ENCODE data around the gene GRSF1.
"Not testable (repeated sequence)": the region's sequence is repeated elsewhere in the genome, so short reads cannot be mapped to it uniquely, and the experiment has no call there.

The GRSF1 gene

DNA sequence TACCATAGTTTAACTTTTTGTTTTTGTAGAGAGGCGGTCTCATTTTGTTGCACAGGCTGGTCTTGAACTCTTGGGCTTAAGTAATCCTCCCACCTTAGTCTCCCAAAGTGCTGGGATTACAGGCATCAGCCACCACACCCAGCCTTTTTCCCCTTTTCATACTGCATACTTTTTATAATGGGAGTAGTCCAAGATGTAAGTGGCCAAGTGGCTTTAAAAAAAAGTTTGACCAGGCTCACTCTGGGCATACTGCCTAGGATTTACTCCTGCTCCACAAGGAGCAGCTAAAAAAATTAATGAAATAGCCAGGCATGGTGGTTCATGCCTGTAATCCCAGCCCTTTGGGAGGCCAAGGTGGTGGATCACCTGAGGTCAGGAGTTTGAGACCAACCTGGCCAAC lies 6.0 kb downstream of the GRSF1 start:
- DNase-seq (ENCODE audit: low spot score) = no peak

GRCh38 chr4:70831293-70831692 lies 8.4 kb downstream of the GRSF1 start:
- DNase-seq (ENCODE audit: low spot score) = no peak

DNA sequence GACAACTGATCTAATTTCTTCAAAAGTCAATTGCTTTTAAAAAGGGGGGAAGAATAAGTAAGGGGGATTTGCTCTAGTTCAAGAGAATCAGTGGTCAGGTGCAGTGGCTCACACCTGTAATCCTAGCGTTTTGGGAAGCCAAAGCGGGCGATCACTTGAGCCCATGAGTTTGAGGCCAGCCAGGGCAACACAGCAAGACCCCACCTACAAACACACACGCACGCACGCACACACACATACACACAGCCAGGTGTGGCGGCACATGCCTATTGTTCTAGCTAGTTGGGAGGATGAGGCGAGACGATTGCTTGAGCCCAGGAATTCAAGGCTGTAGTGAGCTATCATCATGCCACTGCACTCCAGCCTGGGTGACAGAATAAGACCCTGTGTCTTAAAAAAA lies 9.6 kb downstream of the GRSF1 start:
- DNase-seq (ENCODE audit: low spot score) = no peak

- no peak for DNase-seq (ENCODE audit: low spot score)
Measured at GRCh38 chr4:70829492-70829891, 10.2 kb downstream of the GRSF1 start.

- no peak for DNase-seq (ENCODE audit: low spot score)
Measured at GRCh38 chr4:70829015-70829414, 10.7 kb downstream of the GRSF1 start.

DNA sequence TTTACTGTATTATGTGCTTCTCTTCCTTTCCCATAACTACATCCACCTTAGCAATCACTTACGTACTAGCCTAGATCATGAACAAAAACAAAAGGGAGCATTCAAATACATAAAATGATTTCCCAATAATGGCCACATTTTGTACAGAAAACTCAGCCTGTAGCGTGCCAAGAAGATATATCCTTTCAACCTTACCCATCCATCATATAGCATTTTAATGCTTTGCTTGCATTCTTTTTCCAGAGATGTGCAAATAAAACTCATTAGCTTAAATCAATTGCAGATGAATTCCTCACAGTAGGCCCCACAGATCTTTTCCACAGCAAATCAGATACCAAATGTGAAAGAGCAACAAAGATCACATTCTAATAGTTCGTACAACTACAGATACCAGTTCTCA lies 20.8 kb downstream of the GRSF1 start:
- DNase-seq (ENCODE audit: low spot score) = no peak

DNA sequence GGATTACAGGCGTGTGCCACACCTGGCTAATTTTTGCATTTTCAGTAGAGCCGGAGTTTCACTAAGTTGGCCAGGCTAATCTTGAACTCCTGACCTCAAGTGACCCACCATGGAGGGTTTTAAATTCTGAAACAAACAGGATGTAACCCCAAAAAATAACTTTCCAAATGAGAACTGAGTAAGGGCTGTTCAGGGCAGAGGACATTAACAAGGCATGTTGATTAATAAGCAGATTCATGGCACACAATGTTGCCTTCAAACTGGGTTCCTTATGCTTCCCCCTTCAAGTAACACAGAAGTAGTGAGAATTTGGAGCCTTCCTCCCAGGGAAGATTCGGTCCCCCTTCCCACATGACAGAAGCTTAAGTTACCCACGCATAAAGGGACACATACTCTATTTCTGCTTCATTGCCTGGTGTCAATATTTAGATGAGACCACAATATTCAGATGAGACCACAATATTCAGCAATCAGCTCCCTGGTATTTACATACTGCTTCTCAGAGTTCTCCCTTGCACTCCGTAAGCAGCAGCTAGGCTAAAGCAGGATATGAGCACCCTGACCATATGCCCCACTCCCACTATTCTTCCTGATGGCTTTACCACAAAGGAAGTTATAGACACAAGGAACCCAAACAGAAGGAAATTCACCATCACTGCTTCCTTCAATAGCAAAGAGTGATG lies 21.4 kb downstream of the GRSF1 start:
- no peak for DNase-seq (ENCODE audit: low spot score)

DNA sequence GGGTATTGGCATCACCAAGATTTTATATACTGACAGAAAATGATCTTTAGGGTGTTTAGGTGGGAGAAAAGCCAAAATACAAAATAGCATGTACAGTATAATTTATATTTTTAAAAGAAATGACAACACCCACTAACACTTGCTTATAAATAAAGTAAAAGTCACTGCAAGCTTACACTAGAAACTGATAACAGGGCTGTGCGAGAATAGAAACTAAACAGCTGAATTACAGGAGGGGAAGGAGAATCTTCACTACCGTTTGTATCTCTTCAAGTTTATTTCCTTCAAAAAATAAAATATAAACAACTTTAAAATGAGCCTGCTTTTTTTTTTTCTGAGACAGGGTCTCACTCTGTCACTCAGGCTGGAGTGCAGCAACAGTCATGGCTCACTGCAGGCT lies 22.8 kb downstream of the GRSF1 start:
- no peak for DNase-seq (ENCODE audit: low spot score)

- DNase-seq (ENCODE audit: low spot score) = no peak
Measured at GRCh38 chr4:70815370-70815769, 24.3 kb downstream of the GRSF1 start.

DNA sequence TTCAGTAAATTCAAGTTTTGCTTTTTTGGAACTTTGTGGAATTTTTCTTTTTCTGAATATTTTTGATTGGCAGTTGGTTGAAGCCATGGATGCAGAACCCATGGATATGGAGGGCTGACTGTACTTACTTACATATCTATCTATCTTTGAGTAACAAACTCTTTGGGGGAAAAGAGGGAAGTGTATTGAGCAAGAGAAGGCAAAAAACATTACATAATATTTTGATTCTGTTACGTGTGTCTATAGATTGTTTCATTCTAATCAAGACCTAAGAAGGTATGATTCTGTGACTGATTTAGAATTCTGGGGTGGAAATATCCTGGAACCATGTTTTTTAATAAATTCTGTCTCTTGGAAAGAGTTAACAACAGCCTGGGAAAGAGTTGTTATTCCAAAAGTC lies 31.5 kb downstream of the GRSF1 start:
- DNase-seq (ENCODE audit: low spot score) = no peak

DNA sequence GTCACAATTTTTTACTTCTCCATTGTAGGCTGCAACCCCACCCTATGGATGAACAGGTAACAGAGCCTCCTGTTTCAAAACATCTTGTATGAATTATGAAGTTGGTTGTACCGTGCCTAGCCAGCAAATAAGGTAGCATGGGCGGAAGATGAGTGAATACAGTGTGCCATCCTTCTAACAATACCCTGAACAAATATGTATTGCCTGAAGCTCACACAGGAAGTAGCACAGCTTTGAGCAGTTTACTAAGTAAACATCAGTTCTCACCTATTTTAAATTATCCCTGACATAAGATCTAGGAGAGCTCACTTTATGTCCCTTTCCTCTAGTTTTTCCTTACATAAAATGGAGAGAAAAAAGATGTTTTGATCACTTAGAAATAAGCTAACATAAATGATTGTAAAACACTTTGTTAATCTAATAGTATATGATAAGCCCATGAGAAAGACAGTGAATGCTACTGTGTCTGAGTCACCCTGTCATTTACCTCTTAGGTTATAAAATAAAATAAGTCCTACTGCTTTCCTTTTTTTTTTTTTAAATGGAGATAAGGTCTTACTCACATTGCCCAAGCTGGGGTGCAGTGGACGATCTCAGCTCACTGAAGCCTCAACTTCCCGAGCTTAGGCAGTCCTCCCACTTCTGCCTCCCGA lies 36.6 kb downstream of the GRSF1 start:
- no peak for DNase-seq (ENCODE audit: low spot score)

DNA sequence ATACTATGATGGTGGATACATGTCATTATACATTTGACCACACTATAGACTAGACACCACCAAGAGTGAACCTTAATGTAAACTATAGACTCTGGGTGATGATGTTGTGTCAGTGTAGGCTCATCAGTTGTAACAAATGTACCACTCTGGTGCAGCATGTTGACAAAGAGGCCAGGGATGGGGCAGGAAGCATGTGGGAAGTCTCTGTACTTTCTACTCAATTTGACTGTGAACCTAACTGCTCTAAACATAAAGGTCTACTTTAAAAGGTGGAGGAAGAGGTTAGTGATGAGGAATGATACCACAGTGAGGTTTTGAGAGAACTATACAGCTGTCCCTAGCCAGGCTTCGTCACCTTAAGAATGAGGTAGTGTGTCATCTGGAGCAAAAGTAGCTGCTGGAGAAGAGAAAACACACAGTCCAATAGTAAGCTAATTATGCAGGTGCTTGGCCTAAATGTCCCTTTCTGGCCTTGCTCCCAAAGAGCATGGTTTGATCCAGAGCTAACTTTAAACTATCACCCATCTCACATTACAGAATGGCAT lies 38.4 kb downstream of the GRSF1 start:
- DNase-seq (ENCODE audit: low spot score) = no peak

DNA sequence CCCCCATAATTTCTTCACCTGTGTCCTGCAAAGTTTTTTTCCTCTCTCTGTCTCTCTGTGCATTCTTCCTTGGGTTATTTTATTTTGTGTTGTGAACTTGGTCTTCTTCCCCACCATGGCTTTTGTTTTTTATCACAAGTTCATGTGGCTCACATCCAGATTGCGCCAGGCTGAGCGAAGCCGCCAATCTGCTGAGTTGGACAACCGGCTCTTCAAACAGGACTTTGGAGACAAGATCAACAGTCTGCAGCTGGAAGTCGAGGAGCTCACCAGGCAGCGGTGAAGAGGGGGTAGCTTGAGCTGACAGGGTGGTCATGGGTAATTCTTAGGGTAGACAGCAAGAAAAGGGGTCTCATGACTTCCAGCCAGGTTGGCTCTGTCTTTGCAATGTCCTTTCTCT lies 46.1 kb downstream of the GRSF1 start:
- DNase-seq (ENCODE audit: low spot score) = no peak

DNA sequence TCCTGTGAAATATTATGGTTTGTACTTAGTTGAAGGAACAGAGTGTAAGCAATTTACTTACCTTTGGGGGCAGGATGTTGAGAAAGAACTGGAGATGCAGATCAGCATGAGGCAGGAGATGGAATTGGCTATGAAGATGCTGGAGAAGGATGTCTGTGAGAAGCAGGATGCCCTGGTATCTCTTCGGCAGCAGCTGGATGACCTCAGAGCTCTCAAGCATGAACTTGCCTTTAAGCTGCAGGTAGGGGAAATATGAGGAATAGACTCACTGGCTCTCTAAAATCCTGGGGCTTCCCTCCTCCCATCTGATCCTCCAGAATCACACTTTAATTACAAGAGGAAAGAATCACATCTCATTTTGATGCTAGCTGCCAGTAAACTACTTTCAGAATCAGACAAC lies 51.0 kb downstream of the GRSF1 start:
- DNase-seq (ENCODE audit: low spot score) = no peak

DNA sequence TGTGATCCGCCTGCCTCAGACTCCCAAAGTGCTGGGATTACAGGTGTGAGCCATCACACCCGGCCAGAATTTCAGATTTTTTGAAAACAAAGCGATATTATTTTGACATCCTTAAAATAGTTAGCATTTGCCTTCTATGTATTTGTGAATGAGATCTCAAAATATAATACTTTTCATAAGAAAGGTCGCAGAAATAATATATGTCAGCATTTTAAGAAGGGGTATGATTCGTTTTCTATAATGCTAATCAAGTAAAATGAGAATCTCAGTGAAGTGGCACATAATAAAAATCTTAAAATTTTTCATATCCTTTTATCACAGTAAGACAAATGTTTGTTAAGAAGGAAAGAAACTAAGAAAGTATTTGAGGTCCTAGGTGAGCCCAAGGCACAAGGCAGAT lies 52.2 kb downstream of the GRSF1 start:
- no peak for DNase-seq (ENCODE audit: low spot score)

- no peak for DNase-seq (ENCODE audit: low spot score)
Measured at GRCh38 chr4:70783096-70783495, 56.6 kb downstream of the GRSF1 start.

GRCh38 chr4:70778888-70779422 lies 60.7 kb downstream of the GRSF1 start:
- no peak for DNase-seq (ENCODE audit: low spot score)

DNA sequence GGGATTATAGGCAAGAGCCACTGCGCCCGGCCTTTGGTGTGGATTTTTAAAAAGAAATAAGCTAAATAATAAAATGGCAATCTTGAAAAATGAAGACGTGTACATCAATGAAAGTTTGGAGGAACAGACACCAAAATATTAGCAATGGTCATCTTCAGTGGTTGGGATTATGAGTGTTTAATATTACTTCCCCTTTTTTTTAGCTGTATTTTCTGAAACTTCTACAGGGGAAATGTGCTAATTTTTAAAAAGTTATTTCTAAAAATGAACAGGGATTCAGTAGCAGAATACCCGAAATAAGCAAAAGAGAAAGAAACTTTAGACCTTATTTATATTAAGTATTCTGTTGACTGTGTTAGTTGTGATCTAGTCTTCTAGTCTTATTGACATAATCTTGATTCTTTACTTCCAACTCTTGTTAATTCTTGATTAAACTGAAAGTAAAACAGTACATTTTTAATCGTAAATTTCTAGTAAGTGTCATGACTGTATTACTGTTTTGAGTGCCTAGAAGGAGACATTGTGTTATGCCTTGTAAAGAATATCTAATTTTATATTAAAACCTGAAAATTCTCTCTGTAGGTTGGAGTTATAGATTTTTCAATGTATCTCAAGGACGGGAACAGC lies 66.6 kb downstream of the GRSF1 start:
- DNase-seq (ENCODE audit: low spot score) = no peak

- not testable (repeated sequence) for DNase-seq (ENCODE audit: low spot score)
Measured at GRCh38 chr4:70769396-70769795, 70.3 kb downstream of the GRSF1 start.

DNA sequence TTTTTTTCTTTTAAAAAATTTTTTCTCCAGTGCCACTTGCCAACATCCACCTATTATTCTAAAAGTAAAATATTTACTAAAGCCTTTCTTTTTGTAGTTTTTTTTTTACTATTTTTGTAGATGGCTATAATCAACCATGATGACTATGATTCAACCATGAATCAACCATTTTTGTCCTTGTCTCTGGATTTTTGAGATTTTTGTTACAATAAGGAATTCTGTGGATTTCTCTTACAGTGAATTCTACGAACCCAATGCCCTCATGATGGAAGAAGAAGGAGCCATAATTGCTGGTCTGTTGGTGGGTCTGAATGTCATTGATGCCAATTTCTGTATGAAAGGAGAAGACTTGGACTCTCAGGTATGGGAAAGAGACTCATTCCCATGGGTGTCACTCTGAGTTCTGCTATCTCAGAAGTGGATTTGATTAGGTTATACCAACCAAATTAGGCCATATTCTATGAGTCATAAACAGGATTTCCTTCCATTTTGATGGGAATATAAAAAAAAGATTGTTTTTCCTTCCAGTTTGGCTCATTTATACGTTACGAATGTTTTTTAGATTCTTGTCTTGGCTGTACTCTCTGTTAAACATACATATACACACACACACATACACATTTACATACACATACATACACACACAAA lies 71.3 kb downstream of the GRSF1 start:
- DNase-seq (ENCODE audit: low spot score) = no peak

Data from RKO (cell line).